Urinary bladder (tissue), 4 donors: ENCODE data around the gene TTBK1. TPM values are rescaled to one million over a fixed set of nuclear protein-coding genes. Genes with fewer than 3 reads are reported as not detected.

ENCODE experiments used
- DNase-seq: peaks from one replicate; pipeline ENCODE4 v3.0.0-alpha.2; 2015; ENCODE audit errors: extremely low spot score
- H3K27ac ChIP-seq: one replicate; pipeline ENCODE4 v1.5.1; 2013; ENCODE audit warnings: low read depth, mild to moderate bottlenecking, moderate library complexity
- H3K36me3 ChIP-seq: one replicate; pipeline ENCODE4 v1.6.1; 2013; ENCODE audit warnings: mild to moderate bottlenecking, moderate library complexity; ENCODE audit not compliant: insufficient read depth
- H3K4me1 ChIP-seq: one replicate; pipeline ENCODE4 v1.6.1; 2013; ENCODE audit warnings: mild to moderate bottlenecking, moderate library complexity; ENCODE audit not compliant: insufficient read depth
- H3K4me3 ChIP-seq: one replicate; pipeline ENCODE4 v1.5.1; 2013; ENCODE audit warnings: low read depth, low read length
- WGBS: extraction: QIAGEN DNeasy Blood & Tissue Kit; methylation state at CpG from one replicate; pipeline ENCODE4 v1.1.7; 2013; 5-methylcytosine and 5-hydroxymethylcytosine counted together
- polyA plus RNA-seq: library from polyadenylated mRNA; stranded (reverse); fragments of 200-250 nt; gene quantifications from one replicate; pipeline ENCODE4 v1.2.3, GENCODE V29; 2013
- total RNA-seq: library from RNA; depleted of rRNA; stranded (reverse); fragments of >200 nt; gene quantifications from one replicate; pipeline ENCODE4 v1.2.3, GENCODE V29; 2014
- donor health status: healthy with polysubstance abuse.
- donor health status: healthy.

Gene TTBK1
- total and polyA plus RNA-seq, 2 donors: 0.20 to 0.32 TPM

DNA sequence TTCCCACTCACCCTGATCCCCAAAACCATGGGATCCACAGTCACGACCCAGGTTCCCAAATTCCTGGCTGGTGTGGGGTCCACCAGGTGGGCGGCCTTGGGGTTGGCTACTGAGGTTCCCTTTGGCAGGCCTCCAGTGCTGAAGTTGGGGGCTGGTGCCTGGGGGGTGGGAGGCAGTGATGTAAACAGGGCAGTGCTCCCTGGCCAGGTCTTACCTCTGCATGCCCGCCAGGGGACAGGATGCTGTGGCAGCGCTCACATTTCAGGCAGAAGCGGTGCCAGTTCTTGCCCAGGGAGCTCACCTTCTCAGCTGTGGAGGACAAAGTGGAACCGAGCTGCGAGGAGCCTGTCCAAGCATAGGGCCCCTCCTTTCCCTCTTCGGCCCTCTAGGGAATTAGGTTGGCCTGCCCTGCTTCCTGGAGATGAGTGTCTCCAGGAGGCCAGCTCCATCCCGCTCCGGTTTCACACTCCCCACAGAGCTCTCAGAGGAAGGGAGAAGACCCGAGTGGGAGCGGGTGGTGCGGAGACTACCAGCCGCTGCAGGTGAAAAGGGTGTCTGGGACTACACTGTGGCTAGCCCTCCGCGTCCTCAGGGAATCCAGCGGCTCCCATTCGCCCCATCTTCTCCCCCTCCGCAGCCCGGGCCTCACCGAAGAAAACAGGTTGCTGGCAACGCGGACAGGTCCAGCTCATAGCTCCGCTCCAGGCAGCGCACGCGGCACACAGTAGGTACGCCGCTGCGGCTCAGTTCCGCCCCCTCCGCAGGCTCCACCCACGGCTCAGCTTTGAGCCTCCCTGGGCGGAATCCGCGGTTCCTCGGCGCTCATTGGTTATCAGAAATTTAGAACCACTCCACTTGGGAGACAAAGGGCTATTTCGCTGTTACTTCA is 65.1 kb downstream of the TTBK1 start, which contains the start of gene CRIP3:
Gene CRIP3, minus strand, starts transcription at position 726 of the 889 bp plus-strand sequence. Its CDS starts 34 bp downstream, at position 692.
- no peak for DNase-seq
- WGBS: 7% methylated on average over 39 of the region's 39 CpGs
- Histone ChIP-seq H3K4me1 (no peaks in the 10 kb centered on the region), H3K27ac (no peak within 1 kb of the TSS), H3K4me3 (peak within 1 kb of the TSS; percentile 33), H3K36me3 (no peaks in the 10 kb centered on the region)

DNA sequence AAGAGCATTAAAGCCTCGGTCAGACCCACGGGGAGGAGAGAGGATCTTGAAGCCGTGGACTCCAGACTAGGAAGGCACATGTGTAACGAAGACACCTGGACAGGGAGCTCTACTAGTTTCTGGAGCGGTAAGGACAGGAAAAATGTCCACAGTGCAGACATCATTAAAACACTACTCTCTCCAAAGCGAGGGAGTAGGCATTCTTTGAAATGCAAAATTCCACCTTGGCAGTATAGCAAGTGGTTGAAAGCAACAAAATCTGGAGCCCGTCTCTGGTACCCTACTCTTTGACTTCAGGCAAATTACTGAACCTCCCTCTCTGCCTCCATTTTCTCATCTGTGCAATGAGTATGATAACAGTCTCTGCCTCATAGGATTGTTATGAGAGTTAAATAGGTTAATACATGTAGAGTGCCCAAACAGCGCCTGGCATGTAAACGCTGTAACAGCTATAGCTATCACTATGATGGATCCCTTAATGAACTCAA is 65.8 kb downstream of the TTBK1 start:
- 33% methylated on average over 9 of the region's 9 CpGs for WGBS
- peak overlapping the region; percentile 33 for H3K4me3 ChIP-seq

DNA sequence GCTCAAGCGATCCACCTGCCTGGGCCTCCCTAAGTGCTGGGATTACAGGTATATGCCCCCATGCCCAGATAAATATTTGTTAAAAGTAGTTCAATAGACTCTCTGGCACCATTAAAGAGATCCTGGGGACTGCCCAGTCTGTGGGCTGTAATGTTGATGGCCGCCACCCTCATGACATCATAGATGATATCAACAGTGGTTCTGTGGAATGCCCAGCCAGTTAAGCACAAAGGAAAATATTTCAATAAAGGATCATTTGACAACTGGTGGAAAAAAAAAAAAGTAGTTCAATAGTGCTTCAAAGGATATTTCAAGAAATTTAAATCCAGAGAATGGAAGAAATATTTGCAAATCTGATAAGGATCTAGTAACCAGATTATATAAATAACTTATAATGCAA is 66.9 kb downstream of the TTBK1 start:
- no peak for DNase-seq
- no peaks in the 10 kb centered on the region for H3K36me3 ChIP-seq
- no peak overlapping the region for H3K27ac ChIP-seq
- no peaks in the 10 kb centered on the region for H3K4me1 ChIP-seq
- H3K4me3 ChIP-seq: no peak overlapping the region
- WGBS: 91% methylated on average over 2 of the region's 2 CpGs

More for the DNA sequence above, 65.8 kb downstream of the TTBK1 start:
- DNase-seq: no peak
- no peaks in the 10 kb centered on the region for H3K4me1 ChIP-seq
- H3K36me3 ChIP-seq: no peaks in the 10 kb centered on the region
- H3K27ac ChIP-seq: no peak overlapping the region

DNA sequence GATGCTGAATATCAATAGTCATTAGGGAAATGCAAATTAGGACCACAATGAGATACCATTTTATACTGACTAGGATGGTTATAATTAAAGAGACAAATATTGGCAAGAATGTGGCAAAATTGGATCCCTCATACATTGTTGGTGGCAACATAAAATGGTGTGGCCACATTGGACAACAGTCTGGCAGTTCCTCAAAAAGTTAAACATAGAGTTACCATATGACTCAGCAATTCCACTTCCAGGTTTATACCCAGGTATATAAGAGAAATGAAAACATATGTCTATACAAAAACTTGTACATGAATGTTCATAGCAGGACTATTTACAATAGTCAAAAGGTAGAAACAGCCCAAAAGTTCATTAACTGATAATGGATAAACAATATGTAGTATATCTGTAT is 67.3 kb downstream of the TTBK1 start:
- no peak for DNase-seq
- Histone ChIP-seq H3K36me3 (no peaks in the 10 kb centered on the region), H3K27ac (no peak overlapping the region), H3K4me3 (no peak overlapping the region), H3K4me1 (no peaks in the 10 kb centered on the region)

DNA sequence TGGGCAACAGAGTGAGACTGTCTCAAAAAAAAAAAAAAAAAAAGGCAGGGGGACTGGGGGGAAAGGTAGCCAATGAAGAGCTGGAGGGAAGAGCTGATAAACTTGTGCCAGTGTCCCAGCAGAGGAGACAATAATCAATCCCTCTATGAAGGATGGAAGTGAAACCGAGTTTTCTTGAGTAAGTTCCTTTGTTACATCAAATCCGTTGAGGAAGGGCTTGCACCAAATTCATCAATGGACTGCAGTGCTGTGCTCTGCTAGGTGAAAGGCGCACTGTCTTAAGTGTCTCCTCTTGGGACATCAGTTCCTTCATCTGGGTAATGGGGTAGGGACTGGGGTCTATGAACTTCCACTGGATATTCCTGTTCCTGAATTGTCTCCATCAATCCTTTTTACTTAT is 68.4 kb downstream of the TTBK1 start:
- no peak for DNase-seq
- no peak overlapping the region for H3K4me3 ChIP-seq
- H3K36me3 ChIP-seq: no peaks in the 10 kb centered on the region
- H3K4me1 ChIP-seq: no peaks in the 10 kb centered on the region
- WGBS: 77% methylated on average over 3 of the region's 3 CpGs
- no peak overlapping the region for H3K27ac ChIP-seq

DNA sequence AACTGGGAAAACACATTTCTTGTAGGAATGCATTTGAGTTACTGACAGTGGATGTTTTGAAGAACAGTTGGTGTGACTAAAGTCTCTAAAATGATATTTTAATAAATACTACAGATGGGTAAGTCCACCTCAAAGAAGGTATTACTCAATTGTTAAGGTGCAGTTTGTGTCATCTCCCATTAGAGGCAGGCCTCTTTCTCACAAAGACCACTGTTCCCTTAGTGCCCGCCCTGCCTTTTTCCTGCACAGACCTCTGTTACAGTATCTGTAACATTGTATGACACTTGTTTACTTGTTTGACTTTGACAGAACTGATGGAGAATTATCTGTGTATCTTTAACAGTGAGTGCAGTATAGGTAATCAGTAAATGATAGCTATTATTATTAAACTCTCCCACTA is 70.5 kb downstream of the TTBK1 start:
- Histone ChIP-seq H3K27ac (no peak overlapping the region), H3K4me1 (no peaks in the 10 kb centered on the region), H3K4me3 (no peak overlapping the region), H3K36me3 (no peaks in the 10 kb centered on the region)
- no peak for DNase-seq
- 85% methylated on average over 1 of the region's 1 CpG for WGBS

DNA sequence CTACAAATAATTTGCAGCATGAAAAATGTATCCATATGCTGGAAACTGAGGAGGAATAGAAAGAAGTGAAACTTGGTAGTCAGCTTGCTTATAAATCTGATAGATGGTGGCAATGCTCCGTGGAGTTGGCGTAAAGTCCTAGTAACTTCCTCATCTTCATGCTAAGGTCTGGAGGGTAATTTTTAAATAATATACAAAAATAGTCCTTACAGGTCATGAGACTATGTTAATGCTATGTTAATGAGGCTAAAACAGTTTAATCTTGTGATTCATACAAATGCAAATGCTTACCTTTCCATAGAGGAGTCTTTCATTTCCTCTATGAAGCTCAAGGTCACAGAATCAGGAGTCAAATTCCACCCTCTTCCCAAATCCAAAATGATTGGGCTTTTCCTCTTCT is 74.7 kb downstream of the TTBK1 start:
- no peaks in the 10 kb centered on the region for H3K4me1 ChIP-seq
- H3K36me3 ChIP-seq: no peaks in the 10 kb centered on the region
- 86% methylated on average over 2 of the region's 2 CpGs for WGBS
- DNase-seq: no peak
- no peak overlapping the region for H3K27ac ChIP-seq
- H3K4me3 ChIP-seq: no peak overlapping the region

DNA sequence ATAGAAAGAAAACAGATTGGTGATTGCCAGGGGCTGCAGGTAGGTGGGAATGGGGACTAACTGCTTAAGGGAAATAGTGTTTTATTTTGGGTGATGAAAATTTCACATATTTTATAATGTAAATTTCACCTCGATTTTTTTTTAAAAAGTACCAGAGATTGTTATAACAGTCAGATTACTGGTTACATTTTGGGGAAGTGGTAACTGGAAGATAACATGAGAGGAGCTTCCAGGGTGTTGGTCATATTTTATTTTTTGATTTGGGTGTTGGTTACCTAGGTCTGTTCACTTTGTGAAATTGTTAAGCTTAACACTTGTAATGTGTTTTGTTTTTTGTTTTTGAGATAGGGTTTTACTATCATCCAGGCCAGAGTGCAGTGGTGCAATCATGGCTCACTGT is 82.6 kb downstream of the TTBK1 start:
- no peak for DNase-seq
- no peak overlapping the region for H3K4me3 ChIP-seq
- H3K27ac ChIP-seq: no peak overlapping the region
- no peaks in the 10 kb centered on the region for H3K4me1 ChIP-seq
- H3K36me3 ChIP-seq: no peaks in the 10 kb centered on the region
- WGBS: 78% methylated on average over 1 of the region's 1 CpG

DNA sequence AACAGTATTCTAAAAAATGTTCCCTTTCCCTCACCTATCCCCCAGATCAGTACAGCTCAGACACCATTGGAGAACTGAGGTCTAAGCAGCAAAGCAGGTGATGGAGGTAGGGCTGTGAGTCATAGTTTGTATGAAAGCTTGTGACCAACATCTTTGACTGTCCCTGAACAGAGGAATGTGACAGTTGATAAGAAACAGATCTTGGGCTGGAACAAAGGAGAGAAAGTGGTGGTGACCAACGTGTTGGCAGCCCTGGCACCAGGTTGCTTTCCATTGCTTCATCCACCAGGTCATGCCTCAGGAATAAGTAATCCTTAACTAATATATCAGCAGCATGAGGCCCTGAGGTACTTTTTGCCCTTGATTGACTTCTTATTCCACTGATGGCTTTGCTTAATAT is 85.2 kb downstream of the TTBK1 start:
- Histone ChIP-seq H3K4me1 (peaks cover 2% of the 10 kb centered on the region), H3K4me3 (no peak overlapping the region), H3K36me3 (no peaks in the 10 kb centered on the region), H3K27ac (no peak overlapping the region)
- no peak for DNase-seq
- 14% methylated on average over 1 of the region's 1 CpG for WGBS

DNA sequence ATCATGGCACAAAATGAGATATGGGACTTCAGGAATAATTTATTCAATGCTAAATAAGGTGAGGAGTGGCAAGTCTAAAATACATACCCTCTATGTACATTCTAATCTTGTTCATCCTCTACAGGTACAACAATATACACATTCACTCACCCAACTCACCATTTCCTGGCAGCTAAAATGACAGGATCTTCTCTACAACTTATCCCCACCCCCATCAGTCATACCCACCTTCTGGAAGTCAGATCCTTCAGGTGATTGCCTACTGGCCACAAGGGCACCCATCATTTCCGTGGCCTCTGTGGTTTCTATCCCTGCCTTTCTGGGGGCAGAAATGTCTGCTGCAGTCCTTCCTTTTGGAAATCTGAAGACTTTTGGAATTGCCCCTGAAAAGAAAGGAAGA is 88.2 kb downstream of the TTBK1 start:
- WGBS: 86% methylated on average over 1 of the region's 1 CpG
- Histone ChIP-seq H3K36me3 (peaks cover 2% of the 10 kb centered on the region), H3K4me1 (peaks cover 2% of the 10 kb centered on the region)

DNA sequence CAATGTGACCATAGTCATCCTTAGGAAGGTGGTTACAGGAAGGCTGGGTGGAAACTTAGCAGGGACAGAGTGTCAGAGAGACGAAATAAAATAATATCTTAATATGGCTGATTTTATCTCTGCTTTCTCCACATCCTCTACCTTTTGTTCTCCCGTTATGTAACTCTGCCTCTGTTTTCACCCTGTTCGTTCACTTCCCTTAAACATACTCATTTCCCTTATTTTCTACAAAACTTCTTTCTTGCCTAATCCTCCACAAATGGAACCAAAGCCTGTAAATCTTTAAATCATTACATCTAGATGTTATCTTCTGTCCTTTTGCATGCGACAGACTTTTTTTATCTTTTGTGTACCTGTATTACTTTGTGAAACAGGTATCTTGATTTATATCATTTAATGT is 88.6 kb downstream of the TTBK1 start:
- Histone ChIP-seq H3K4me3 (no peak overlapping the region), H3K27ac (no peak overlapping the region), H3K4me1 (peaks cover 2% of the 10 kb centered on the region), H3K36me3 (peaks cover 2% of the 10 kb centered on the region)
- no peak for DNase-seq
- 75% methylated on average over 4 of the region's 4 CpGs for WGBS

More for the DNA sequence above, 88.2 kb downstream of the TTBK1 start:
- no peak for DNase-seq
- Histone ChIP-seq H3K27ac (no peak overlapping the region), H3K4me3 (no peak overlapping the region)

DNA sequence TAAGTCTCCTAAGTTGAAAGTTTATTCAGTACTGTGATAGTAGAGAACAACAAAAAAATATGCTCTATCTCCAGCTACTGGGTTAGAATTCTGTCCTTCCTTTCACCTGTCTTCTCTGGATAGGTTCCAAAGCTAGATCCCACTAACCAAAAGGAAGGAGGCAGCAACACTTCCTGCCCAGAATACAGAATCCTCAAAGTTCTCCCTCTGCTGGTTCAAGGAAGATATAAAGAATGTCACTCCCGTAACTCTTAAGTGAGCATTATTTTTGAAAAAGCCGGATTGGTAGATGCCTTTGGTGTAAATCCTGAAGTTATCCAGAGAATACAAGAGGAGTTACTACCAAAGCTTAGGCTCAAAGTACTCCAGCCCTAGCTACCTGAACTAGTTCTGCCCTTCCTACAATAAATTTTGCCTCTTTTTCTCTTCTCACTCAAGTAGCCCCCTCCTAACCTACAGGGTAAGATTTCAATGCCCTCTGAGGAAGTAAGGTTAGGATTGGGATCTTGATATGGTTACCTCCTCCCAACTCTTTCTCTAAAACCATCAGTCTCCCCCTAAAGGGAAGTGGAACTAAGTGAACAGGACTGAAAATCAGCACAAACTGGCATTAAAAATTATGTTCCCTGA is 91.3 kb downstream of the TTBK1 start:
- Histone ChIP-seq H3K27ac (no peak overlapping the region), H3K4me3 (no peak overlapping the region), H3K4me1 (peaks cover 2% of the 10 kb centered on the region), H3K36me3 (peaks cover 2% of the 10 kb centered on the region)
- 25% methylated on average over 2 of the region's 2 CpGs for WGBS
- peak; percentile 23 for DNase-seq

DNA sequence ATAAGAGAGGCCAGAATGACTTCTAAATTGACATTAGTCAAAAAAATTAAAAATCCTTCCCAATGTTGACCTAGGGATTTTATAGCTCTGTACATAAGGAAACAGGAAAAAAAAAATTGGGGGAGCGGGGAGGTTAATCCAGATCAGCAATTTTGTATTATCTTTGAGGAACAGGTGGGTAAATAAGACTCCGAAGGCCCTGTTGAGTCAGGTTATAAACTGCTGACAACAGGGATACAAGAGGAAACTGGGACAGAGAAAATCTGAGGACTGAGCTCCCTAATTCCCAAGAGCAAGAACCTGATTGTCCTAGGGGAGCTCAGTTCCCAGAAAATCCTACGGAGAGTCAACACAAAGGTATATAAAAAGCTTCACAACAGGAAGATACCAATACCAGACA is 92.2 kb downstream of the TTBK1 start:
- DNase-seq: no peak
- peaks cover 2% of the 10 kb centered on the region for H3K4me1 ChIP-seq
- H3K36me3 ChIP-seq: peaks cover 5% of the 10 kb centered on the region
- no peak overlapping the region for H3K4me3 ChIP-seq
- WGBS: 93% methylated on average over 3 of the region's 3 CpGs
- H3K27ac ChIP-seq: no peak overlapping the region

DNA sequence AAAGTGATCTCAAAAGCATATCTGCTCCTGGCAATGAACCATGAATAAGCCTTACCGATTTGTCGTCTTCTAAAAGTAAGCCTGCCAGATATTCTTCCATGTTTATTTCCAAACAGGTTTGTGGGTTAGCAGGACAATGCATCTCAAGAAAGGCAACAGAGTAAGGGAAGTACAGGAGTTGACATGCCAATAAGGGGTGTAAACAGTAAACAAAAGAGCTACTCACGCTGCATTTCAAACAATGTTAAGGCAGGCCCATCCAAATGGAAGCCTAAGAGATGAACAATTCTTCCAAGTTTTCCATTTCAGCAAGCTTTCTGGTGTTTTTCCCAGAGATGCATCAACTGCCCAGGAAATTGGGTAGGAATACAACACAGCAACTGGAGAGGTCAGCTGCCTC is 93.1 kb downstream of the TTBK1 start:
- Histone ChIP-seq H3K4me3 (no peak overlapping the region), H3K27ac (no peak overlapping the region), H3K36me3 (peaks cover 5% of the 10 kb centered on the region), H3K4me1 (peaks cover 2% of the 10 kb centered on the region)
- 52% methylated on average over 3 of the region's 3 CpGs for WGBS
- DNase-seq: no peak
